ENCODE data around the gene PLCL1.

Gene PLCL1

DNA sequence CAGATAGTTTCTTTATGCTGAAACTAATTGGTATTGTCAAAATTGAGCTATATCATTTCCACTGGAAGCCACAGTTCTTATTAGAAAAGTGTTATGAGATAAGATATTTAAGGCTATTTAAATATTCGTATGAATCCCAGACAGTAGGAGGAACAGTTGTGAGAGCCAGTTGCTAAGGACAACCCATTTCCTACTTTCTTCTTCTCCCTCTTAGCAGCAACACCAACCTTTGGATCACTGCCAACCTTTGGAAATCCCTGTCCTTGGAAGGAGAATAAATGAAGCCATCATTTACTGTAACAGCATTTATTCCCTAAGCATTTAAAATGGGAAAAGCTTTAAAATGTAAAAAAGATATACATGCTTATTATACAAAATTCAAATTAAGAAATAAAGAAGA, 85.8 kb downstream of the PLCL1 start:
- TF ChIP-seq, protein P1, sequence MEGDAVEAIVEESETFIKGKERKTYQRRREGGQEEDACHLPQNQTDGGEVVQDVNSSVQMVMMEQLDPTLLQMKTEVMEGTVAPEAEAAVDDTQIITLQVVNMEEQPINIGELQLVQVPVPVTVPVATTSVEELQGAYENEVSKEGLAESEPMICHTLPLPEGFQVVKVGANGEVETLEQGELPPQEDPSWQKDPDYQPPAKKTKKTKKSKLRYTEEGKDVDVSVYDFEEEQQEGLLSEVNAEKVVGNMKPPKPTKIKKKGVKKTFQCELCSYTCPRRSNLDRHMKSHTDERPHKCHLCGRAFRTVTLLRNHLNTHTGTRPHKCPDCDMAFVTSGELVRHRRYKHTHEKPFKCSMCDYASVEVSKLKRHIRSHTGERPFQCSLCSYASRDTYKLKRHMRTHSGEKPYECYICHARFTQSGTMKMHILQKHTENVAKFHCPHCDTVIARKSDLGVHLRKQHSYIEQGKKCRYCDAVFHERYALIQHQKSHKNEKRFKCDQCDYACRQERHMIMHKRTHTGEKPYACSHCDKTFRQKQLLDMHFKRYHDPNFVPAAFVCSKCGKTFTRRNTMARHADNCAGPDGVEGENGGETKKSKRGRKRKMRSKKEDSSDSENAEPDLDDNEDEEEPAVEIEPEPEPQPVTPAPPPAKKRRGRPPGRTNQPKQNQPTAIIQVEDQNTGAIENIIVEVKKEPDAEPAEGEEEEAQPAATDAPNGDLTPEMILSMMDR (IDR thresholded peaks at IDR 0.05; ENCODE audit: low read length), result no peak
- no peak for TF ChIP-seq EZH2 (optimal IDR thresholded peaks at IDR 0.05; ENCODE audit: low read depth, low read length)
- no peak for TF ChIP-seq EZH2phosphoT487 (IDR thresholded peaks at IDR 0.05; ENCODE audit: low read length)
- Histone ChIP-seq H3F3A (ENCODE audit: insufficient read depth, low read length) (peaks cover 13% of the 10 kb centered on the region; the same call in 1 of the 2 replicates), H3K4me2 (ENCODE audit: low read depth, low read length) (no peak overlapping the region), H3K27me3 (replicated peaks; ENCODE audit: insufficient read depth, low read length) (no peaks in the 10 kb centered on the region), H3K9ac (ENCODE audit: low read length) (no peak overlapping the region), H3K27ac (ENCODE audit: low read length) (no peak overlapping the region), H3K4me3 (ENCODE audit: low read length) (no peak overlapping the region), H3K36me3 (replicated peaks; ENCODE audit: insufficient read depth, low read length) (no peaks in the 10 kb centered on the region), H3K4me1 (ENCODE audit: low read length) (peaks cover 18% of the 10 kb centered on the region), H3K9me2 (replicated peaks; ENCODE audit: insufficient read depth, low read length) (no peaks in the 10 kb centered on the region), H3K9me3 (replicated peaks; ENCODE audit: insufficient read depth, low read length) (no peaks in the 10 kb centered on the region), H3K79me2 (ENCODE audit: low read length) (no peaks in the 10 kb centered on the region), H4K20me1 (ENCODE audit: insufficient read depth, low read length) (no peaks in the 10 kb centered on the region), H2AFZ (ENCODE audit: low read length) (no peak overlapping the region)
- DNase-seq, result no peak

DNA sequence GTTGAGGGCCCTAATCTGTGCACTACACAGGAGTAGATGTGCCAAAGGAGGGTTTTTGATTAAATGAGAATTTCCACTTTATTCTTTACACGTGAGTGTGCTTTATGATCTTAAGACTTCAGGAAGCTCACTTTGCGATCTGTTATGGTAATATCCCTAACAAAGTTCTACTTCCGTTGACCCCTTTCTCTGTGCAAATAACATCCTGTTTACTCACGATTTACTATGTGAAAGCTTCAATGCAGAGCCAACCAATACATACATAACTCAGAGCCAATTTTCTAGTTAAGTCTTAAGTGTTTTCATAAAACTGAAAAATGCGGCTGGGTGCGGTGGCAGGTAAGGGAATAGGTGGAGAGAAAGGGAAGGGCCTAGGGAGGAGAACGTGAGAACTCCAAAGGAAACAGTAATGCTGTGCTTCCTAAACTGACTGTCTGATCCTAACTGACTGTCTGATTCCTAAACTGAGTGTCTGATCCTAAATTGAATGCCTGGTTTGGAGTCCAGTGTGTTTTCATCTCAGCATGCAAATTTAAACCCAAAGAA, 87.6 kb downstream of the PLCL1 start:
- no peaks in the 10 kb centered on the region for H3K9me3 ChIP-seq (replicated peaks; ENCODE audit: insufficient read depth, low read length)
- no peaks in the 10 kb centered on the region for H3K79me2 ChIP-seq (ENCODE audit: low read length)
- H3K9ac ChIP-seq (ENCODE audit: low read length), result no peak overlapping the region
- H3K36me3 ChIP-seq (replicated peaks; ENCODE audit: insufficient read depth, low read length), result no peaks in the 10 kb centered on the region
- no peak for TF ChIP-seq EZH2 (optimal IDR thresholded peaks at IDR 0.05; ENCODE audit: low read depth, low read length)
- TF ChIP-seq, protein P1 (IDR thresholded peaks at IDR 0.05; ENCODE audit: low read length), result no peak
- no peak for TF ChIP-seq EZH2phosphoT487 (IDR thresholded peaks at IDR 0.05; ENCODE audit: low read length)
- H3K27me3 ChIP-seq (replicated peaks; ENCODE audit: insufficient read depth, low read length), result no peaks in the 10 kb centered on the region
- no peak overlapping the region for H3K4me2 ChIP-seq (ENCODE audit: low read depth, low read length)
- peaks cover 18% of the 10 kb centered on the region for H3K4me1 ChIP-seq (ENCODE audit: low read length)
- no peaks in the 10 kb centered on the region for H4K20me1 ChIP-seq (ENCODE audit: insufficient read depth, low read length)
- no peak overlapping the region for H2AFZ ChIP-seq (ENCODE audit: low read length)
- no peaks in the 10 kb centered on the region for H3K9me2 ChIP-seq (replicated peaks; ENCODE audit: insufficient read depth, low read length)
- no peak overlapping the region for H3K27ac ChIP-seq (ENCODE audit: low read length)
- DNase-seq, result no peak
- peaks cover 13% of the 10 kb centered on the region; the same call in 1 of the 2 replicates for H3F3A ChIP-seq (ENCODE audit: insufficient read depth, low read length)
- no peak overlapping the region for H3K4me3 ChIP-seq (ENCODE audit: low read length)

DNA sequence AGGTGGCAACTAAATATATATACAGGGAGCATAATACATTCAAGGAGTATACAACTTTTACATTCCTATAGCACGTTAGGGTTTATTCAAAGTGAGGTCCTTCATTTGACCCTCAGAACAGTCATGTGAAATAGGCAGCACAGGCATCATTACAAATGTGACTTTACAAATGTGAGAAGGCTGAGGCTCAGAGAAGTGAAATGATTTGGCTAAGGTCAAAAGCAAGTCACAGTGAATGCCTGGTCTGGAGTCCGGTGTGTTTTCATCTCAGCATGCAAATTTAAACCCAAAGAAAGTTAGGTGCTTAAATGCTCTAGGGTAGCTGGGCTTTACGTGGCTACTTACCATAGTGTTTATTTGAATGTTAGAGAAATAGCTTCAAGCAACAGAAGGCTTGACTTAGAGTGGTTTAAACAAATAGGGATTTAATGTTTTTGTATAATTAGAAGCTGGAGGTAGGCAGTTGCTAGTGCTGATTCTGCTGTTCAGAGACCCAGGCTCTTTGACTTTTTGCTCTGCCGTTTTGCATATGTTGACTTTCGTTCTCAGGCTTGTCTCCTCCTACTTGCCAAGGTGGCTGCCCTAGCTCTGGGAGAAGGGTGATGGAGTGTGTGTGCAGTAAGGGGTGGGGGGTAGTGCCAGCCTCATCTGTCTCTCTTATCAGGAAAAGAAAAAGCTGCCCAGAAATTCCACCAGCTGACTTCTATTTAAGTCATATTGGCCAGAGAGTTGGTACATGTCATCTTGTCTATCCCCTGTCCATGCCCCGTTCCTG, 89.2 kb downstream of the PLCL1 start:
- H2AFZ ChIP-seq (ENCODE audit: low read length), result no peak overlapping the region

More for the DNA sequence above, 89.2 kb downstream of the PLCL1 start:
- Histone ChIP-seq H3K4me1 (ENCODE audit: low read length) (peaks cover 13% of the 10 kb centered on the region), H3K79me2 (ENCODE audit: low read length) (no peaks in the 10 kb centered on the region), H3K27ac (ENCODE audit: low read length) (no peak overlapping the region), H3F3A (ENCODE audit: insufficient read depth, low read length) (peaks cover 8% of the 10 kb centered on the region; the same call in 1 of the 2 replicates), H3K4me2 (ENCODE audit: low read depth, low read length) (peak overlapping the region; percentile 2), H4K20me1 (ENCODE audit: insufficient read depth, low read length) (no peaks in the 10 kb centered on the region), H3K36me3 (replicated peaks; ENCODE audit: insufficient read depth, low read length) (no peaks in the 10 kb centered on the region), H3K9ac (ENCODE audit: low read length) (no peak overlapping the region), H3K9me2 (replicated peaks; ENCODE audit: insufficient read depth, low read length) (no peaks in the 10 kb centered on the region), H3K27me3 (replicated peaks; ENCODE audit: insufficient read depth, low read length) (no peaks in the 10 kb centered on the region), H3K9me3 (replicated peaks; ENCODE audit: insufficient read depth, low read length) (no peaks in the 10 kb centered on the region), H3K4me3 (ENCODE audit: low read length) (no peak overlapping the region)
- DNase-seq, result peak; percentile 32
- no peak for TF ChIP-seq EZH2 (optimal IDR thresholded peaks at IDR 0.05; ENCODE audit: low read depth, low read length)
- no peak for TF ChIP-seq EZH2phosphoT487 (IDR thresholded peaks at IDR 0.05; ENCODE audit: low read length)
- TF ChIP-seq, protein P1 (IDR thresholded peaks at IDR 0.05; ENCODE audit: low read length), result no peak
